ENCODE data around the gene PAXX.

DNA sequence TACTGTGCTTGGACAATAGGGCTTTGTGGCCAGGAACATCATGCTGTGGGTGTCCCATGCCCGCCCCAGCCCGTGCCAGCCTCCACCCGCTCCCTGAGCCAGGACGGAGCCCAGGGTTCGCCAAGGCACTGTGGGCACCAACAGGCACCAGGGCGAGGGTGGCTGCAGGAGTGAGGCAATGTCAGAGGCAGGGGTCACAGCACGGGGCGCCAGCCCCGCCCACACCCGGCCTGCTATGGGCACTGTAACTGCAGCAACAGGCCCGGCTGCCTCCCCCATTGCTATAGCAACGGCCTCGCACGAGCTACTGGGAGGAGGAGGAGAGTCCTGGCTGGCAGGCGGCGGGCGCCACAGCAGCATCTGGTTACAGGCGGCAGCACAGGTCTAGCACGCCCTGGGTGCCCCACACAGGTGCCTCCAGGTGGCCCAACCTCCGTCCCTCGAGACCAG lies 33.3 kb downstream of the PAXX start:
- TF ChIP-seq, protein P1, sequence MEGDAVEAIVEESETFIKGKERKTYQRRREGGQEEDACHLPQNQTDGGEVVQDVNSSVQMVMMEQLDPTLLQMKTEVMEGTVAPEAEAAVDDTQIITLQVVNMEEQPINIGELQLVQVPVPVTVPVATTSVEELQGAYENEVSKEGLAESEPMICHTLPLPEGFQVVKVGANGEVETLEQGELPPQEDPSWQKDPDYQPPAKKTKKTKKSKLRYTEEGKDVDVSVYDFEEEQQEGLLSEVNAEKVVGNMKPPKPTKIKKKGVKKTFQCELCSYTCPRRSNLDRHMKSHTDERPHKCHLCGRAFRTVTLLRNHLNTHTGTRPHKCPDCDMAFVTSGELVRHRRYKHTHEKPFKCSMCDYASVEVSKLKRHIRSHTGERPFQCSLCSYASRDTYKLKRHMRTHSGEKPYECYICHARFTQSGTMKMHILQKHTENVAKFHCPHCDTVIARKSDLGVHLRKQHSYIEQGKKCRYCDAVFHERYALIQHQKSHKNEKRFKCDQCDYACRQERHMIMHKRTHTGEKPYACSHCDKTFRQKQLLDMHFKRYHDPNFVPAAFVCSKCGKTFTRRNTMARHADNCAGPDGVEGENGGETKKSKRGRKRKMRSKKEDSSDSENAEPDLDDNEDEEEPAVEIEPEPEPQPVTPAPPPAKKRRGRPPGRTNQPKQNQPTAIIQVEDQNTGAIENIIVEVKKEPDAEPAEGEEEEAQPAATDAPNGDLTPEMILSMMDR (IDR thresholded peaks at IDR 0.05; ENCODE audit: borderline replicate concordance, extremely low read depth, low read length, poor library complexity, severe bottlenecking) = no peak
- no peak for TF ChIP-seq EZH2 (IDR thresholded peaks at IDR 0.05; ENCODE audit: borderline replicate concordance, low read depth, low read length, severe bottlenecking)
